ENCODE measurements around the gene KAT2B.

DNA sequence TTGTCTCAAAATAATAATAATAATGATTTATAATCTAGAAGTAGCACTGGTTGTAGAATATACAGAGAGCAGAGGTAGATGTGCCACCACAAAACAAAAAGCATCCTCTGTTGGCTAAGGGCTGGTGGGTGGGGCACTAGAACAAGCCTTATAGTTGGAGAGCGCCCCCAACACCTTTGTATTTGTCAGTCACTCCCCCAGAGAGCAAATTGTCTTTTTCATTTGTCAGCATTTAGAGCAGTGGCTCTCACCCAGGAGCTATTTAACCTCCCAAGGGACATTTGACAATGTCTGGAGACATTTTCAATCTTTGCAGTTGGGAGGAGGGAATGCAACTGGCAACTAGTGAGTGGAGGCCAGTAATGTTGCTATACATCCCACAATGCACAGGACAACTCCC, 6.3 kb downstream of the KAT2B start:
- TF ChIP-seq MYC (CRISPR knock-in tag; IDR thresholded peaks at IDR 0.05; ENCODE audit: borderline replicate concordance) (no peak), U2AF1 (optimal IDR thresholded peaks at IDR 0.05; ENCODE audit: low read depth, low read length) (no peak), KDM1A (CRISPR knock-in tag; IDR thresholded peaks at IDR 0.05) (no peak), ISL2 (CRISPR knock-in tag; IDR thresholded peaks at IDR 0.05) (no peak), SMAD1 (CRISPR knock-in tag; IDR thresholded peaks at IDR 0.05; ENCODE audit: borderline replicate concordance, low read depth) (no peak)
- TF ChIP-seq, protein P1, sequence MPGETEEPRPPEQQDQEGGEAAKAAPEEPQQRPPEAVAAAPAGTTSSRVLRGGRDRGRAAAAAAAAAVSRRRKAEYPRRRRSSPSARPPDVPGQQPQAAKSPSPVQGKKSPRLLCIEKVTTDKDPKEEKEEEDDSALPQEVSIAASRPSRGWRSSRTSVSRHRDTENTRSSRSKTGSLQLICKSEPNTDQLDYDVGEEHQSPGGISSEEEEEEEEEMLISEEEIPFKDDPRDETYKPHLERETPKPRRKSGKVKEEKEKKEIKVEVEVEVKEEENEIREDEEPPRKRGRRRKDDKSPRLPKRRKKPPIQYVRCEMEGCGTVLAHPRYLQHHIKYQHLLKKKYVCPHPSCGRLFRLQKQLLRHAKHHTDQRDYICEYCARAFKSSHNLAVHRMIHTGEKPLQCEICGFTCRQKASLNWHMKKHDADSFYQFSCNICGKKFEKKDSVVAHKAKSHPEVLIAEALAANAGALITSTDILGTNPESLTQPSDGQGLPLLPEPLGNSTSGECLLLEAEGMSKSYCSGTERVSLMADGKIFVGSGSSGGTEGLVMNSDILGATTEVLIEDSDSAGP (CRISPR knock-in tag; IDR thresholded peaks at IDR 0.05; ENCODE audit: borderline replicate concordance), result no peak
- TF ChIP-seq, protein P2, sequence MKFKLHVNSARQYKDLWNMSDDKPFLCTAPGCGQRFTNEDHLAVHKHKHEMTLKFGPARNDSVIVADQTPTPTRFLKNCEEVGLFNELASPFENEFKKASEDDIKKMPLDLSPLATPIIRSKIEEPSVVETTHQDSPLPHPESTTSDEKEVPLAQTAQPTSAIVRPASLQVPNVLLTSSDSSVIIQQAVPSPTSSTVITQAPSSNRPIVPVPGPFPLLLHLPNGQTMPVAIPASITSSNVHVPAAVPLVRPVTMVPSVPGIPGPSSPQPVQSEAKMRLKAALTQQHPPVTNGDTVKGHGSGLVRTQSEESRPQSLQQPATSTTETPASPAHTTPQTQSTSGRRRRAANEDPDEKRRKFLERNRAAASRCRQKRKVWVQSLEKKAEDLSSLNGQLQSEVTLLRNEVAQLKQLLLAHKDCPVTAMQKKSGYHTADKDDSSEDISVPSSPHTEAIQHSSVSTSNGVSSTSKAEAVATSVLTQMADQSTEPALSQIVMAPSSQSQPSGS (CRISPR knock-in tag; IDR thresholded peaks at IDR 0.05), result no peak
